Stomach smooth muscle (tissue), 2 donors: ENCODE data around the gene KCND2.

Experiments used
- H3K27ac ChIP-seq: one replicate; pipeline ENCODE4 v1.7.0; 2013; ENCODE audit warnings: mild to moderate bottlenecking, low read length, inconsistent platforms
- H3K27me3 ChIP-seq, 2 donors: one replicate each; pipeline ENCODE4 v1.7.0; 2013; ENCODE audit warnings: low read length in 2 of 2; ENCODE audit not compliant: insufficient read depth in 2 of 2, control insufficient read depth in 1 of 2
- H3K36me3 ChIP-seq, 2 donors: one replicate each; pipeline ENCODE4 v1.7.0; 2013; ENCODE audit warnings: low read length in 2 of 2; ENCODE audit not compliant: control insufficient read depth in 2 of 2, insufficient read depth in 2 of 2
- H3K4me1 ChIP-seq: one replicate; pipeline ENCODE4 v1.7.0; 2013; ENCODE audit warnings: low read length; ENCODE audit not compliant: control insufficient read depth, insufficient read depth
- H3K4me3 ChIP-seq, 2 donors: one replicate each; pipeline ENCODE4 v1.7.0; 2013; ENCODE audit warnings: low read length in 2 of 2
- H3K9ac ChIP-seq, 2 donors: one replicate each; pipeline ENCODE4 v1.7.0; 2013; ENCODE audit warnings: low read length in 2 of 2, mild to moderate bottlenecking in 1 of 2
- H3K9me3 ChIP-seq, 2 donors: one replicate each; pipeline ENCODE4 v1.7.0; 2013; ENCODE audit warnings: low read length in 2 of 2; ENCODE audit not compliant: control insufficient read depth in 2 of 2
- donor health status: healthy.
- donor health status: Pancreatic carcinoma.

KCND2 gene

GRCh38 chr7:120583899-120584586, 311.1 kb downstream of the KCND2 start:
- Histone ChIP-seq H3K27ac (no peak overlapping the region), H3K27me3 (no peaks in the 10 kb centered on the region), H3K9me3 (no peaks in the 10 kb centered on the region)

GRCh38 chr7:120586571-120586970, 313.6 kb downstream of the KCND2 start:
- H3K4me1 ChIP-seq, result no peaks in the 10 kb centered on the region
- H3K36me3 ChIP-seq, result no peaks in the 10 kb centered on the region
- H3K27ac ChIP-seq, result no peak overlapping the region
- H3K9ac ChIP-seq, result no peak overlapping the region
- H3K9me3 ChIP-seq, result no peaks in the 10 kb centered on the region
- H3K27me3 ChIP-seq, result no peaks in the 10 kb centered on the region
- no peak overlapping the region for H3K4me3 ChIP-seq

More at GRCh38 chr7:120583899-120584586, 311.1 kb downstream of the KCND2 start:
- Histone ChIP-seq H3K9ac (no peak overlapping the region), H3K36me3 (no peaks in the 10 kb centered on the region), H3K4me3 (no peak overlapping the region), H3K4me1 (no peaks in the 10 kb centered on the region)

- Histone ChIP-seq H3K4me3 (no peak overlapping the region), H3K9me3 (no peaks in the 10 kb centered on the region), H3K27ac (no peak overlapping the region), H3K36me3 (no peaks in the 10 kb centered on the region), H3K4me1 (no peaks in the 10 kb centered on the region), H3K27me3 (no peaks in the 10 kb centered on the region), H3K9ac (no peak overlapping the region)
Observed at GRCh38 chr7:120587243-120587642, 314.3 kb downstream of the KCND2 start.

GRCh38 chr7:120588416-120588815, 315.4 kb downstream of the KCND2 start:
- no peak overlapping the region for H3K9ac ChIP-seq
- no peak overlapping the region for H3K27ac ChIP-seq
- H3K27me3 ChIP-seq, result no peaks in the 10 kb centered on the region
- H3K36me3 ChIP-seq, result no peaks in the 10 kb centered on the region
- no peak overlapping the region for H3K4me3 ChIP-seq
- no peaks in the 10 kb centered on the region for H3K4me1 ChIP-seq
- no peaks in the 10 kb centered on the region for H3K9me3 ChIP-seq

- Histone ChIP-seq H3K36me3 (no peaks in the 10 kb centered on the region), H3K4me3 (no peak overlapping the region), H3K9ac (no peak overlapping the region)
Observed at GRCh38 chr7:120588862-120589261, 315.9 kb downstream of the KCND2 start.

GRCh38 chr7:120600607-120601006, 327.6 kb downstream of the KCND2 start:
- H3K9ac ChIP-seq, result no peak overlapping the region
- H3K27me3 ChIP-seq, result no peaks in the 10 kb centered on the region
- no peaks in the 10 kb centered on the region for H3K36me3 ChIP-seq
- no peak overlapping the region for H3K4me3 ChIP-seq
- peaks cover 0 to 1% of the 10 kb centered on the region in 2 donors for H3K9me3 ChIP-seq
- H3K4me1 ChIP-seq, result no peaks in the 10 kb centered on the region
- no peak overlapping the region for H3K27ac ChIP-seq

More at GRCh38 chr7:120588862-120589261, 315.9 kb downstream of the KCND2 start:
- Histone ChIP-seq H3K27me3 (no peaks in the 10 kb centered on the region), H3K9me3 (no peaks in the 10 kb centered on the region), H3K27ac (no peak overlapping the region), H3K4me1 (no peaks in the 10 kb centered on the region)

GRCh38 chr7:120603366-120603765, 330.4 kb downstream of the KCND2 start:
- Histone ChIP-seq H3K9me3 (peaks cover 0 to 3% of the 10 kb centered on the region in 2 donors), H3K9ac (no peak overlapping the region), H3K27me3 (no peaks in the 10 kb centered on the region), H3K27ac (no peak overlapping the region), H3K4me1 (no peaks in the 10 kb centered on the region), H3K36me3 (no peaks in the 10 kb centered on the region), H3K4me3 (no peak overlapping the region)

- peaks cover 0 to 3% of the 10 kb centered on the region in 2 donors for H3K9me3 ChIP-seq
- no peak overlapping the region for H3K9ac ChIP-seq
- H3K27me3 ChIP-seq, result no peaks in the 10 kb centered on the region
- no peak overlapping the region for H3K4me3 ChIP-seq
- no peaks in the 10 kb centered on the region for H3K36me3 ChIP-seq
- no peaks in the 10 kb centered on the region for H3K4me1 ChIP-seq
- no peak overlapping the region for H3K27ac ChIP-seq
Observed at GRCh38 chr7:120609136-120609753, 336.3 kb downstream of the KCND2 start.

GRCh38 chr7:120611975-120612374, 339.0 kb downstream of the KCND2 start:
- Histone ChIP-seq H3K4me3 (no peak overlapping the region), H3K9me3 (no peaks in the 10 kb centered on the region), H3K36me3 (no peaks in the 10 kb centered on the region), H3K27ac (no peak overlapping the region), H3K4me1 (no peaks in the 10 kb centered on the region), H3K27me3 (no peaks in the 10 kb centered on the region), H3K9ac (no peak overlapping the region)

GRCh38 chr7:120615703-120616102, 342.7 kb downstream of the KCND2 start:
- H3K9ac ChIP-seq, result no peak overlapping the region
- H3K27ac ChIP-seq, result no peak overlapping the region
- no peaks in the 10 kb centered on the region for H3K27me3 ChIP-seq
- H3K9me3 ChIP-seq, result no peaks in the 10 kb centered on the region
- H3K4me3 ChIP-seq, result no peak overlapping the region
- no peaks in the 10 kb centered on the region for H3K36me3 ChIP-seq
- H3K4me1 ChIP-seq, result no peaks in the 10 kb centered on the region

GRCh38 chr7:120617275-120617674, 344.3 kb downstream of the KCND2 start:
- Histone ChIP-seq H3K4me1 (no peaks in the 10 kb centered on the region), H3K9me3 (no peaks in the 10 kb centered on the region), H3K9ac (no peak overlapping the region), H3K36me3 (no peaks in the 10 kb centered on the region), H3K27me3 (no peaks in the 10 kb centered on the region), H3K4me3 (no peak overlapping the region), H3K27ac (no peak overlapping the region)
